ENCODE measurements around the gene TWF1.
A peak's percentile ranks its signal among the peaks of the same experiment; 100 is the strongest.

Gene TWF1

GRCh38 chr12:43836475-43836989 is 30.4 kb upstream of the TWF1 start:
- peaks cover 8% of the 10 kb centered on the region for H3K79me1 ChIP-seq (ENCODE audit: low read length)
- peak overlapping the region; percentile 98 for H3K14ac ChIP-seq (ENCODE audit: low read length)
- H3K27me3 ChIP-seq (ENCODE audit: insufficient read depth, low read length), result no peaks in the 10 kb centered on the region
- H3K4me3 ChIP-seq (ENCODE audit: low read depth, low read length), result peak overlapping the region; percentile 89
- peak overlapping the region; percentile 69 for H2BK5ac ChIP-seq (ENCODE audit: low read depth, low read length, poor library complexity)
- H3K4me1 ChIP-seq (ENCODE audit: control insufficient read depth in 1 of 2, insufficient read depth in 2 of 2, low read length in 2 of 2), result no peaks in the 10 kb centered on the region
- H3K4me2 ChIP-seq (ENCODE audit: low read length), result peak overlapping the region; percentile 76
- no CpG with 5 or more reads among the region's 8 CpGs for WGBS (ENCODE audit: extremely low coverage, insufficient coverage, insufficient read length)
- peak overlapping the region; percentile 93 for H2BK12ac ChIP-seq (ENCODE audit: low read length)
- H2BK120ac ChIP-seq (ENCODE audit: insufficient read depth, low read length, poor library complexity), result peak overlapping the region; percentile 93
- H3K27ac ChIP-seq (ENCODE audit: low read depth, low read length), result peak overlapping the region; percentile 55
- peak overlapping the region; percentile 90 for H4K91ac ChIP-seq (ENCODE audit: low read depth, low read length)
- H2AK5ac ChIP-seq (ENCODE audit: low read length), result no peak overlapping the region
- peak overlapping the region; percentile 92 for H4K12ac ChIP-seq (ENCODE audit: low read depth, low read length)
- H4K8ac ChIP-seq (ENCODE audit: low read depth, low read length), result peak overlapping the region; percentile 97
- H3K4ac ChIP-seq (ENCODE audit: low read depth, low read length), result no peak overlapping the region
- no peak for DNase-seq
- H2AFZ ChIP-seq (ENCODE audit: insufficient read depth, low read length, poor library complexity), result peak overlapping the region; percentile 98
- H3K79me2 ChIP-seq (ENCODE audit: control insufficient read depth, insufficient read depth, low read length, poor library complexity), result peaks cover 6% of the 10 kb centered on the region
- no peak overlapping the region for H3K23ac ChIP-seq (ENCODE audit: low read length)
- no peaks in the 10 kb centered on the region for H3K9me3 ChIP-seq (ENCODE audit: insufficient read depth, low read depth, low read length)
- H3K36me3 ChIP-seq (ENCODE audit: control insufficient read depth in 1 of 2, insufficient read depth in 2 of 2, low read length in 2 of 2), result no peaks in the 10 kb centered on the region
- peak overlapping the region; percentile 83 for H3K9ac ChIP-seq (ENCODE audit: low read length)
- H3K18ac ChIP-seq (ENCODE audit: low read length), result peak overlapping the region; percentile 97

DNA sequence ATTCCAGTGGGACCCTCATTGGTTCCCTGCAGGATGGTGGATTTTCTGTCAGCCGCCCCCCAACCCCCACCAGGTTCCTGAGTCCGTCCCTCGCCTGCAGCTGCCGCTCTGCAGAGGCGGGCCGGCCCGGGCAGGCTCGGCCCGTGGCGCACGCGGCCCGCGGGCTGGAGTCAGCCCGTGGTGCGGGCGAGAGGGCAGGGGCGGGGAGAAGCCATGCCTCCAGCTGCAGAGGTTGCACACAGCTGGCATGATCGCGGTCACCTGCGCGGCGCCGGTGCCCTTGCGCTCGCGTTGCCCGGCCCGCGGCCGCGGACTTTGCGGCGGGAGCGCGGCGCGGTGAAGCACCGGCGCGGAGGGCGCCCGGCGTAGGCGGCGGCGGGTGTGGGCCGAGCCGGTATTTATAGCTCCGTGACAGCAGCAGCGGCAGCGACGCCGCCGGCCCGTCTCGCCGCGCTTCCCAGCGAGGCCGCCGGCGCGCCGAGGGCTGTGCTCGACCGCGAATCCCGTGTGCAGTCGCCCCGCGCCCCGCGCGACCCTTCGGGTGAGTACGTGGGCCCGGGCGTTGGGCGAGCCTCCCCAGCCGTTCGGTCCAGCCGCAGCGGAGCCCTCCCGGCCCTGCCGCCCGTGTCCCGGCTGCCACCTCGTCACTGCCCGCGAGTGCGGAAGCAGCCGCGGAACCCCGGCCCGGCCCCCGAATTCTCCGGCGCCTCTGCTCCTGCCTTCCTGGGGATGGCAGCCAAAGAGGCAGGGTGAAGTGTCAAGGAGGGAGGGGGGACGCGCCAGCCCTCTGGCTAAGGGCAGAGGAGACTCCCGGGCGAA is 29.7 kb upstream of the TWF1 start, which contains the start of gene TMEM117:
TMEM117 (plus strand) TSS at position 426 of the 819 bp plus-strand sequence.
- H3K4me2 ChIP-seq (ENCODE audit: low read length), result peak within 1 kb of the TSS; percentile 76
- no peak within 1 kb of the TSS for H2AK5ac ChIP-seq (ENCODE audit: low read length)
- H2BK120ac ChIP-seq (ENCODE audit: insufficient read depth, low read length, poor library complexity), result peak within 1 kb of the TSS; percentile 93
- H3K36me3 ChIP-seq (ENCODE audit: control insufficient read depth in 1 of 2, insufficient read depth in 2 of 2, low read length in 2 of 2), result no peaks in the 10 kb centered on the region
- H3K27me3 ChIP-seq (ENCODE audit: insufficient read depth, low read length), result no peaks in the 10 kb centered on the region
- no peak within 1 kb of the TSS for H3K23ac ChIP-seq (ENCODE audit: low read length)
- H3K79me1 ChIP-seq (ENCODE audit: low read length), result peaks cover 8% of the 10 kb centered on the region
- H2AFZ ChIP-seq (ENCODE audit: insufficient read depth, low read length, poor library complexity), result peak within 1 kb of the TSS; percentile 98
- H3K9ac ChIP-seq (ENCODE audit: low read length), result peak within 1 kb of the TSS; percentile 83
- H3K9me3 ChIP-seq (ENCODE audit: insufficient read depth, low read depth, low read length), result no peaks in the 10 kb centered on the region
- peak within 1 kb of the TSS; percentile 90 for H4K91ac ChIP-seq (ENCODE audit: low read depth, low read length)
- H4K12ac ChIP-seq (ENCODE audit: low read depth, low read length), result peak within 1 kb of the TSS; percentile 92
- peak within 1 kb of the TSS; percentile 93 for H3K4ac ChIP-seq (ENCODE audit: low read depth, low read length)
- no CpG with 5 or more reads among the region's 103 CpGs for WGBS (ENCODE audit: extremely low coverage, insufficient coverage, insufficient read length)
- peaks cover 6% of the 10 kb centered on the region for H3K79me2 ChIP-seq (ENCODE audit: control insufficient read depth, insufficient read depth, low read length, poor library complexity)
- peak within 1 kb of the TSS; percentile 98 for H3K14ac ChIP-seq (ENCODE audit: low read length)
- peak within 1 kb of the TSS; percentile 97 for H4K8ac ChIP-seq (ENCODE audit: low read depth, low read length)
- peak; percentile 42 to 62 for DNase-seq
- H3K27ac ChIP-seq (ENCODE audit: low read depth, low read length), result peak within 1 kb of the TSS; percentile 55
- peak within 1 kb of the TSS; percentile 69 for H2BK5ac ChIP-seq (ENCODE audit: low read depth, low read length, poor library complexity)
- H3K18ac ChIP-seq (ENCODE audit: low read length), result peak within 1 kb of the TSS; percentile 97
- H2BK12ac ChIP-seq (ENCODE audit: low read length), result peak within 1 kb of the TSS; percentile 93
- H3K4me3 ChIP-seq (ENCODE audit: low read depth, low read length), result peak within 1 kb of the TSS; percentile 89
- H3K4me1 ChIP-seq (ENCODE audit: control insufficient read depth in 1 of 2, insufficient read depth in 2 of 2, low read length in 2 of 2), result no peaks in the 10 kb centered on the region

DNA sequence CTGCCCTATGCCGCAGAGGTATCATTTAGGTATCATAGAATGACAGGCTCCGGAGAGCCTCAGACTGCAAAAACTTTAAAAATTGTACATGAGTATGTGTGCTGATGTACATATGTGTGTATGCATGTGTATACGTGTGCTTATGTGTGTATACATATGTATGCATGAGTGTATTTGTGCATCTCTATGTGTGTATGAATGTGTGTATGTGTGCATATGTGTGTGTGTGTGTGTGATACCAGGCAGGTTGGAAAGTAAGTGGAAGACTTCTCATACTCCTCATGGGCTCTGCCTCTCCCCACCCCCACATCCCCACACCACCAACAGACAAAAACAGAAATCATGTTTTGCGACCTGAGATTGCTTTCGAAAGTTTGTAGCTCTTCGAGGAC is 29.1 kb upstream of the TWF1 start:
- H3K79me2 ChIP-seq (ENCODE audit: control insufficient read depth, insufficient read depth, low read length, poor library complexity), result peaks cover 6% of the 10 kb centered on the region
- no peak overlapping the region for H4K12ac ChIP-seq (ENCODE audit: low read depth, low read length)
- no peaks in the 10 kb centered on the region for H3K27me3 ChIP-seq (ENCODE audit: insufficient read depth, low read length)
- no peak overlapping the region for H3K27ac ChIP-seq (ENCODE audit: low read depth, low read length)
- peak overlapping the region; percentile 90 for H4K91ac ChIP-seq (ENCODE audit: low read depth, low read length)
- H3K18ac ChIP-seq (ENCODE audit: low read length), result peak overlapping the region; percentile 92
- H3K36me3 ChIP-seq (ENCODE audit: control insufficient read depth in 1 of 2, insufficient read depth in 2 of 2, low read length in 2 of 2), result no peaks in the 10 kb centered on the region
- H2BK120ac ChIP-seq (ENCODE audit: insufficient read depth, low read length, poor library complexity), result peak overlapping the region; percentile 93
- H3K9ac ChIP-seq (ENCODE audit: low read length), result no peak overlapping the region
- H3K14ac ChIP-seq (ENCODE audit: low read length), result no peak overlapping the region
- no peak overlapping the region for H2BK5ac ChIP-seq (ENCODE audit: low read depth, low read length, poor library complexity)
- H3K79me1 ChIP-seq (ENCODE audit: low read length), result peaks cover 8% of the 10 kb centered on the region
- no peak overlapping the region for H2AK5ac ChIP-seq (ENCODE audit: low read length)
- H3K4me1 ChIP-seq (ENCODE audit: control insufficient read depth in 1 of 2, insufficient read depth in 2 of 2, low read length in 2 of 2), result no peaks in the 10 kb centered on the region
- no CpG with 5 or more reads among the region's 6 CpGs for WGBS (ENCODE audit: extremely low coverage, insufficient coverage, insufficient read length)
- no peak for DNase-seq
- no peak overlapping the region for H3K4ac ChIP-seq (ENCODE audit: low read depth, low read length)
- no peak overlapping the region for H3K23ac ChIP-seq (ENCODE audit: low read length)
- no peak overlapping the region for H2AFZ ChIP-seq (ENCODE audit: insufficient read depth, low read length, poor library complexity)
- peak overlapping the region; percentile 97 for H4K8ac ChIP-seq (ENCODE audit: low read depth, low read length)
- H3K4me3 ChIP-seq (ENCODE audit: low read depth, low read length), result no peak overlapping the region
- peak overlapping the region; percentile 76 for H3K4me2 ChIP-seq (ENCODE audit: low read length)
- H3K9me3 ChIP-seq (ENCODE audit: insufficient read depth, low read depth, low read length), result no peaks in the 10 kb centered on the region
- no peak overlapping the region for H2BK12ac ChIP-seq (ENCODE audit: low read length)

DNA sequence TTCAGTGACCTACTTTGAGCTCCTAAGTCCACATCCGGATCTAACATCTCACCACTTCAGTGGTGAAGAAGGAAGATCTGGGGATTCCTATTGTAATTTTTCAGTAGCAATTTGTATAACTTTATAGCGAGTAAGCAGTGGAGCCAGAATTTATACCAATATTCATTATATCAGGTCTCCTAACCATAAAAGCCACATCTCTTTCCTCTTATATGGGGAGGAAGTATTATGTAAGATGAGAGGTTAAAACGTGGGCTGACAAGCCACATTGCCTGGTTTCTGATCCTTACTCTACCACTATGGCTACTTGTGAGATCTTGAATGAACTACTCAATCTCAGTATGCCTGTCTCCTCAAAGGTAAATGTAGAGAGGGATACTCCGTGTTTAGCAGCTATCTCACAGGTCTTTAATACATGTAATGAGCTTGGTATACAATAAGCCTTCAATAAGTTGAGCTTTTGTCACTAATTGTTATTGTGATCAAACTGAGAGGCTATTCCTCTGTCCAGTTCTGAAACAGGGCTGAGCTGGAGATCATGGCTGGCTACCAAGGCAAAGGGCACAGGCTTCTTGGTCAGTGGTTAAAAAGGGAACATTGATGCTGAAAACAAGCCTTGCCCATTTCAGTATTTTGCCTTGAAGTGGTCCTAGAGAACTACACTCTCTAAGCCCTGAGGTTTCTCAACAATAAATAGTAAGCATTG is 26.5 kb upstream of the TWF1 start:
- Histone ChIP-seq H3K4me1 (ENCODE audit: control insufficient read depth in 1 of 2, insufficient read depth in 2 of 2, low read length in 2 of 2) (peaks cover 7 to 8% of the 10 kb centered on the region in 2 experiments), H2BK12ac (ENCODE audit: low read length) (no peak overlapping the region), H3K14ac (ENCODE audit: low read length) (no peak overlapping the region), H3K79me1 (ENCODE audit: low read length) (peaks cover 15% of the 10 kb centered on the region), H3K9ac (ENCODE audit: low read length) (no peak overlapping the region), H4K8ac (ENCODE audit: low read depth, low read length) (no peak overlapping the region), H3K36me3 (ENCODE audit: control insufficient read depth in 1 of 2, insufficient read depth in 2 of 2, low read length in 2 of 2) (no peaks in the 10 kb centered on the region), H3K4me2 (ENCODE audit: low read length) (no peak overlapping the region), H3K18ac (ENCODE audit: low read length) (no peak overlapping the region), H3K79me2 (ENCODE audit: control insufficient read depth, insufficient read depth, low read length, poor library complexity) (peaks cover 6% of the 10 kb centered on the region), H2AFZ (ENCODE audit: insufficient read depth, low read length, poor library complexity) (no peak overlapping the region), H4K91ac (ENCODE audit: low read depth, low read length) (no peak overlapping the region), H4K12ac (ENCODE audit: low read depth, low read length) (no peak overlapping the region), H3K4me3 (ENCODE audit: low read depth, low read length) (no peak overlapping the region), H3K27me3 (ENCODE audit: insufficient read depth, low read length) (no peaks in the 10 kb centered on the region), H3K4ac (ENCODE audit: low read depth, low read length) (no peak overlapping the region), H3K27ac (ENCODE audit: low read depth, low read length) (no peak overlapping the region), H2AK5ac (ENCODE audit: low read length) (no peak overlapping the region), H3K9me3 (ENCODE audit: insufficient read depth, low read depth, low read length) (peaks cover 1% of the 10 kb centered on the region), H2BK5ac (ENCODE audit: low read depth, low read length, poor library complexity) (no peak overlapping the region), H3K23ac (ENCODE audit: low read length) (no peak overlapping the region), H2BK120ac (ENCODE audit: insufficient read depth, low read length, poor library complexity) (no peak overlapping the region)
- DNase-seq, result no peak
- no CpG with 5 or more reads among the region's 4 CpGs for WGBS (ENCODE audit: extremely low coverage, insufficient coverage, insufficient read length)

Data from trophoblast cell (in vitro differentiated cells and primary cell).